ENCODE results near the gene R3HDML.

Gene R3HDML

GRCh38 chr20:44396369-44397130 lies 59.7 kb downstream of the R3HDML start:
- no peak; the same call in 2 of the 3 replicates for ATAC-seq (ENCODE audit: insufficient read depth, low read depth)

GRCh38 chr20:44398335-44398734 lies 61.5 kb downstream of the R3HDML start:
- H3K4me2 ChIP-seq (ENCODE audit: insufficient read depth, low read length) = no peak overlapping the region
- H3K27me3 ChIP-seq (ENCODE audit: insufficient read depth, low read length, poor library complexity) = peaks cover 39% of the 10 kb centered on the region
- H3K79me2 ChIP-seq (ENCODE audit: insufficient read depth, low read length) = no peaks in the 10 kb centered on the region
- H3K4me1 ChIP-seq (ENCODE audit: insufficient read depth, low read length) = no peaks in the 10 kb centered on the region
- ATAC-seq (ENCODE audit: insufficient read depth, low read depth) (no peak), DNase-seq (no peak)
- TF ChIP-seq CTCF (IDR thresholded peaks at IDR 0.05; ENCODE audit: borderline replicate concordance, extremely low read depth, low read length, poor library complexity, severe bottlenecking) (no peak), EZH2 (IDR thresholded peaks at IDR 0.05; ENCODE audit: borderline replicate concordance, low read depth, low read length, severe bottlenecking) (no peak)
- no peak overlapping the region for H3K4me3 ChIP-seq (ENCODE audit: low read depth in 1 of 2, low read length in 2 of 2)
- H3K27ac ChIP-seq (ENCODE audit: low read length) = no peak overlapping the region
- H2AFZ ChIP-seq (ENCODE audit: low read depth, low read length) = no peak overlapping the region
- no peaks in the 10 kb centered on the region for H3K36me3 ChIP-seq (ENCODE audit: insufficient read depth, low read length)
- no peaks in the 10 kb centered on the region for H3K9me3 ChIP-seq (ENCODE audit: insufficient read depth, low read length, severe bottlenecking)
- no peak overlapping the region for H3K9ac ChIP-seq (ENCODE audit: low read depth, low read length)
- no peaks in the 10 kb centered on the region; the same call in 1 of the 2 replicates for H4K20me1 ChIP-seq (ENCODE audit: insufficient read depth, low read length)

More at GRCh38 chr20:44396369-44397130, 59.7 kb downstream of the R3HDML start:
- Histone ChIP-seq H3K9ac (ENCODE audit: low read depth, low read length) (no peak overlapping the region), H3K27ac (ENCODE audit: low read length) (no peak overlapping the region), H3K9me3 (ENCODE audit: insufficient read depth, low read length, severe bottlenecking) (no peaks in the 10 kb centered on the region), H4K20me1 (ENCODE audit: insufficient read depth, low read length) (no peaks in the 10 kb centered on the region), H3K36me3 (ENCODE audit: insufficient read depth, low read length) (no peaks in the 10 kb centered on the region), H3K4me3 (ENCODE audit: low read depth in 1 of 2, low read length in 2 of 2) (no peak overlapping the region), H3K79me2 (ENCODE audit: insufficient read depth, low read length) (no peaks in the 10 kb centered on the region), H3K4me2 (ENCODE audit: insufficient read depth, low read length) (no peak overlapping the region), H2AFZ (ENCODE audit: low read depth, low read length) (no peak overlapping the region), H3K27me3 (ENCODE audit: insufficient read depth, low read length, poor library complexity) (peaks cover 39% of the 10 kb centered on the region), H3K4me1 (ENCODE audit: insufficient read depth, low read length) (no peaks in the 10 kb centered on the region)
- TF ChIP-seq CTCF (IDR thresholded peaks at IDR 0.05; ENCODE audit: borderline replicate concordance, extremely low read depth, low read length, poor library complexity, severe bottlenecking) (no peak), EZH2 (IDR thresholded peaks at IDR 0.05; ENCODE audit: borderline replicate concordance, low read depth, low read length, severe bottlenecking) (no peak)
- no peak for DNase-seq

- DNase-seq (no peak), ATAC-seq (ENCODE audit: insufficient read depth, low read depth) (no peak)
- TF ChIP-seq EZH2 (IDR thresholded peaks at IDR 0.05; ENCODE audit: borderline replicate concordance, low read depth, low read length, severe bottlenecking) (no peak), CTCF (IDR thresholded peaks at IDR 0.05; ENCODE audit: borderline replicate concordance, extremely low read depth, low read length, poor library complexity, severe bottlenecking) (no peak)
- Histone ChIP-seq H3K4me1 (ENCODE audit: insufficient read depth, low read length) (no peaks in the 10 kb centered on the region), H3K27me3 (ENCODE audit: insufficient read depth, low read length, poor library complexity) (peaks cover 36% of the 10 kb centered on the region), H3K36me3 (ENCODE audit: insufficient read depth, low read length) (no peaks in the 10 kb centered on the region), H3K4me2 (ENCODE audit: insufficient read depth, low read length) (no peak overlapping the region), H4K20me1 (ENCODE audit: insufficient read depth, low read length) (no peaks in the 10 kb centered on the region; the same call in 1 of the 2 replicates), H3K27ac (ENCODE audit: low read length) (no peak overlapping the region), H3K79me2 (ENCODE audit: insufficient read depth, low read length) (no peaks in the 10 kb centered on the region), H2AFZ (ENCODE audit: low read depth, low read length) (no peak overlapping the region), H3K4me3 (ENCODE audit: low read depth in 1 of 2, low read length in 2 of 2) (no peak overlapping the region), H3K9ac (ENCODE audit: low read depth, low read length) (no peak overlapping the region), H3K9me3 (ENCODE audit: insufficient read depth, low read length, severe bottlenecking) (no peaks in the 10 kb centered on the region)
Observed at GRCh38 chr20:44399446-44399845, 62.6 kb downstream of the R3HDML start.

Measured in DND-41 (cell line).